AG09309 (cell line): ENCODE data around the gene DCX.

ENCODE experiments used
- DNase-seq: peaks from one replicate; pipeline ENCODE4 v3.0.0-alpha.2; 2010; ENCODE audit warnings: low read depth
- H3K4me3 ChIP-seq: 2 replicates; pipeline ENCODE4 v1.5.1; 2011; ENCODE audit warnings: mild to moderate bottlenecking, low read depth, low read length, moderate library complexity; ENCODE audit not compliant: control insufficient read depth
- TF ChIP-seq, protein P1 (sequence below): IDR thresholded peaks from 2 replicates; pipeline ENCODE4 v1.5.1; 2011; ENCODE audit warnings: mild to moderate bottlenecking, low read depth, low read length, inconsistent platforms; ENCODE audit not compliant: insufficient read depth, control insufficient read depth; ENCODE audit errors: missing control alignments

Gene DCX

DNA sequence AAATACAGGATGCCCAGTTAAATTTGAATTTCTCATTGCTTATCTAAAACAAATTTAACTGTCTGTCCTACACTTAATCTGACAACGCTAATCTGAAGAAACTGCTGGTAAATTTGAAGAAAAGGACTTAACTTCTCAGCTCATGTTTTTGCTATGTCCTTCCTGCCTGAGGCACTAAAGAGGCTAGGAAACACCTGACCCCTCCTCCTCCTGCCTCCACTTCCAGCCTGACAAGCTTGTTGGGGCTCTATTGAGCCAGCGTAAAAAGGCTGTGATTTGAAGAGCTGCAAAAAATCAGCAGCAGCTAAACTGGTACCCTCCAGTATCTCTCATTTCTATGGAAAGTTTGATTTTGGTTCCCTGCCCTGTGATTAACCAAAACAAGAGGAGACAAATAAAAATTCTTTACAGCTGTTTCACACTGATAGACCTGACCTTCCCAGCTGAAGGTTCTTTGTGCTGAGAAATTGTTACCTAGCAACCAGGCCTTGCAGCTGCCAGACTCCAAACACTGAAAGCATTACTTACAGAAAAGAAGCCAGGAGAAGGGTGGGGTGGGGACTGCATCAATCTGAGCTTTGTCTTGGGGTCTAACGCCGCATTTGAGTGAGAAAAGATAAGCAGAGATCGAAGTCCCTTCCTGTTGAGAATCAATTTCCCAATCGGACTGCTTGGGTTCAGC lies 35.0 kb downstream of the DCX start:
- TF ChIP-seq, protein P1, sequence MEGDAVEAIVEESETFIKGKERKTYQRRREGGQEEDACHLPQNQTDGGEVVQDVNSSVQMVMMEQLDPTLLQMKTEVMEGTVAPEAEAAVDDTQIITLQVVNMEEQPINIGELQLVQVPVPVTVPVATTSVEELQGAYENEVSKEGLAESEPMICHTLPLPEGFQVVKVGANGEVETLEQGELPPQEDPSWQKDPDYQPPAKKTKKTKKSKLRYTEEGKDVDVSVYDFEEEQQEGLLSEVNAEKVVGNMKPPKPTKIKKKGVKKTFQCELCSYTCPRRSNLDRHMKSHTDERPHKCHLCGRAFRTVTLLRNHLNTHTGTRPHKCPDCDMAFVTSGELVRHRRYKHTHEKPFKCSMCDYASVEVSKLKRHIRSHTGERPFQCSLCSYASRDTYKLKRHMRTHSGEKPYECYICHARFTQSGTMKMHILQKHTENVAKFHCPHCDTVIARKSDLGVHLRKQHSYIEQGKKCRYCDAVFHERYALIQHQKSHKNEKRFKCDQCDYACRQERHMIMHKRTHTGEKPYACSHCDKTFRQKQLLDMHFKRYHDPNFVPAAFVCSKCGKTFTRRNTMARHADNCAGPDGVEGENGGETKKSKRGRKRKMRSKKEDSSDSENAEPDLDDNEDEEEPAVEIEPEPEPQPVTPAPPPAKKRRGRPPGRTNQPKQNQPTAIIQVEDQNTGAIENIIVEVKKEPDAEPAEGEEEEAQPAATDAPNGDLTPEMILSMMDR = no peak
- H3K4me3 ChIP-seq = no peak overlapping the region
- no peak for DNase-seq

DNA sequence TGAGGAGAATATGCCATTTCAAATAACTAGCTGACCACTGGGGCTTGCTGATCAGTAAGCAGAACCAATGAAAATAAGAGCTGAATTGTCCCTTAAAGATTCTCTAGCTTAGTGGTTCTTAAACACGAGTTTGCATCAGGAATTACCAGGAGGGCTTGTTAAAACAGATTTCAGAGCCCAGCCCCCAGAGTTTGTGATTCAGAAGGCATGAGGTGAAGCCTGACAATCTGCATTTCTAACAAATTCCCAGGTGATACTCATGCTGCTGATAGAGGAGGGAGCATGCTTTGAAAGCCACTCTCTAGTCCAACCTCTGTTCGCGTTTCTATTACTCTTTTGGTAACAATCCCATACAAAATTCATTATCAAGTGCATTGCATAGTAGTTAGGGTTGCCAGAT lies 35.5 kb downstream of the DCX start:
- TF ChIP-seq, protein P1 = no peak
- DNase-seq = no peak
- no peak overlapping the region for H3K4me3 ChIP-seq

DNA sequence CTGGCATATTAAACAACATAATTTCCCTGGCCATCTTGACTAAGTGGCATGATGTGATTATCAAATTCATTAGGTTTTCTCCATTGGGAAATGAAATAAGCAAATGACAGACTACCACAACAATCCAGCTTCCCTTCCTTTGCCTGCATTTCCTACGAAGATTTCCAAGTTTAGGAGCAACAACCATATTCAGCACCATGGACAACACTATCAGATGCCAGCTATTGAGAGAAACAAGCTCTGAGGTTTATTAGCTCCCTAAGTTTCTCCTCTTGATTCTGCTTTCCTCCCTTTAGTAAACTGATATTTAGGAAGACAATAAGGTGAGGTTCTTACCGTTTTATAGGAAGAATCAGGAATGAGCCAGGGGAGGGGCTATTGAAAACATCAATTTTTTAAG lies 36.2 kb downstream of the DCX start:
- TF ChIP-seq, protein P1 = no peak
- DNase-seq = no peak
- no peak overlapping the region for H3K4me3 ChIP-seq

DNA sequence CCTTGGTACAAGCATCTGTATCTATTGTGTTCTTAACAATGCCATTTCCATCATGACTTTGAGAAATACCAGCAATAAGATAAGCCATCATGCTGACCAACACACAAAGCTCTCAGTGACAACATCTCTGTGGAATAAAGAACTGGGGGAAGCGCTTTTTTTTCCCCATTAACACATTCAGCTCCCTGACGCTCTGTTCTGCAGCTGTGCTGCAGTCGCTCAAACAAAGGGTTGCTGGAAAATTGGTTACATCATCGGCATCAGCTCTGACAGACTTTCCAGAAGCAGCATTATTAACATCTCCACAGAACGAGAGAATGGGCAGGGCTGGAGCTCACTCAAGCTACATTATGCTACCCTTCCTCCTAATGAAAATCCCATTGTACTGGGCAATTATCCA lies 39.9 kb downstream of the DCX start:
- H3K4me3 ChIP-seq = no peak overlapping the region
- TF ChIP-seq, protein P1 = no peak
- no peak for DNase-seq

DNA sequence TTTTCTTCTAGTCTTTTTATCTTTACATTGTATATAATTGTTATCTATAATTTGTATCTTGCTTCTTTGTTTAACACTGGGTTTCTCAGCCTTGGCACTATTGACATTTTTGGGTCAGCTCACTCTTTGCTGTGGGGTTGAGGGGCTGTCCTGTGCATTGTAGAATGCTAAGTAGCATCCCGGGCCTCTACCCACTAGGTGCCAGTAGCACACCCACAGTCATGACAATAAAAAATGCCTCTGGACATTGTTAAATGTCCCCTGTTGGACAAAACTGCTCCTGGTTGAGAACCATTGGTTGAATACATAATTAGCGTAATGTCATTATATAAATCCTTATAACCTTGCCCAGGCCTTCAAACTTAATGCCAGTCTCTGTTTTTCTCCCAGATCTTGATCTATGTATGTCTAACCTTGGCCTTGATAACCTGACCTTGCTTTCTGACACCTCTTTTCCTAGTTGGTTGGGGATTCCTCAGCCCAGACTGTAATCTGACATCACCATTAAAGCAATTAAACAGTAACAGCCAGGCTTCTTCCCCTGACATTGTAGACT lies 46.1 kb downstream of the DCX start:
- TF ChIP-seq, protein P1 = no peak
- DNase-seq = no peak
- H3K4me3 ChIP-seq = no peak overlapping the region

DNA sequence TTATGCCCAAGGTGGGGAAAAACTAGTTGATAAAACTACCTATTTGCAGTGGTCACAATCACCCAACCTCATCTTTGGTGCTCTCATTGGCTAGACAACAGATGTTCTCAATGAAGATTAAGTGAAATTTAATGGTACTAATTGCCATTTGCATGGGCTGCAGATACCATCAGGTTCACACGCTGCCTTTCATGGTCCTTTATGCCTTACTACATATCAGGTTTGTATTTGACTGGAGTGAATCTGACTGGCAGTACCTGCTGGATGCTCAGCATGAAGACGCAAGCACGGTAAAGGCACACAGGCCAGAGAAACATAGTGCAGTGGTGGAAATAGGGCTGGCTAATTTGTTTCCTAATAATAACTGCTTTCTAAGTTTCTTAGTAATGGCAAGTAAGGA lies 48.3 kb downstream of the DCX start:
- H3K4me3 ChIP-seq = no peak overlapping the region
- TF ChIP-seq, protein P1 = no peak
- DNase-seq = no peak
